Panc1 (cell line): ENCODE results near the gene HMCN2. TPM values are rescaled to one million over a fixed set of nuclear protein-coding genes. Genes with fewer than 3 reads are reported as not detected.

Experiments
- ATAC-seq: fragments of 200-7000 bp; cut with Tn5 transposase; 2 replicates; pipeline ENCODE4 v1.9.1; 2020; ENCODE audit warnings: mild to moderate bottlenecking, moderate library complexity
- BruUV-seq: library from RNA; stranded (reverse); fragments of 400-500 nt; replicated peaks from 2 replicates; lab custom pipeline; 2021; lab: Mats Ljungman, UMichigan
- CTCF ChIA-PET: fragments of 300-600 bp; sonication (Branson Sonifier 250); formaldehyde crosslinking; loops from one replicate; lab custom pipeline; 2022; ENCODE audit warnings: antibody characterized with exemption; lab: Charles Lee
- POLR2A ChIA-PET: fragments of 300-600 bp; sonication (Branson Sonifier 250); formaldehyde crosslinking; loops from one replicate; lab custom pipeline; 2022; ENCODE audit warnings: antibody characterized with exemption; lab: Charles Lee
- DNase-seq: peaks from one replicate; pipeline ENCODE4 v3.0.0-alpha.2; 2010; ENCODE audit warnings: low read depth, low spot score
- H3K27ac ChIP-seq: 2 replicates; pipeline ENCODE4 v1.5.1; 2011; ENCODE audit warnings: mild to moderate bottlenecking, low read length, inconsistent platforms
- H3K27me3 ChIP-seq: fragments of 200-500 bp; sonication (Bioruptor generic); 2 replicates; pipeline ENCODE4 v1.6.0; 2014; ENCODE audit warnings: low read length, inconsistent platforms; ENCODE audit not compliant: control insufficient read depth, insufficient read depth
- H3K36me3 ChIP-seq: fragments of 200-500 bp; sonication (Bioruptor generic); 2 replicates; pipeline ENCODE4 v1.5.1; 2014; ENCODE audit warnings: inconsistent platforms, mild to moderate bottlenecking, low read length, moderate library complexity; ENCODE audit not compliant: control insufficient read depth, insufficient read depth
- H3K4me1 ChIP-seq: 2 replicates; pipeline ENCODE4 v1.5.1; 2011; ENCODE audit warnings: inconsistent platforms, mild to moderate bottlenecking, low read length, moderate library complexity; ENCODE audit not compliant: control insufficient read depth, insufficient read depth
- H3K4me3 ChIP-seq, 2 experiments: 2 replicates each; pipeline ENCODE4 v1.5.1; 2011 to 2012; ENCODE audit warnings: low read depth in 2 of 2, low read length in 2 of 2, mild to moderate bottlenecking in 2 of 2, inconsistent platforms in 1 of 2, moderate library complexity in 1 of 2
- H3K9me3 ChIP-seq: fragments of 200-500 bp; sonication (Bioruptor generic); 2 replicates; pipeline ENCODE4 v1.5.1; 2014; ENCODE audit warnings: low read depth, mild to moderate bottlenecking, inconsistent platforms, low read length, moderate library complexity; ENCODE audit not compliant: control insufficient read depth, insufficient read depth
- POLR2AphosphoS5 ChIP-seq: IDR thresholded peaks from 2 replicates; pipeline ENCODE4 v1.6.1; 2012; ENCODE audit warnings: mild to moderate bottlenecking, low read depth, low read length, moderate library complexity
- REST ChIP-seq, 2 experiments: IDR thresholded peaks; 2 replicates each; pipeline ENCODE4 v1.6.1; 2011 to 2012; ENCODE audit warnings: low read depth in 2 of 2, control low read depth in 1 of 2, low read length in 1 of 2, mild to moderate bottlenecking in 1 of 2, moderate library complexity in 1 of 2; ENCODE audit not compliant: insufficient read depth in 1 of 2
- SIN3A ChIP-seq: IDR thresholded peaks from 2 replicates; pipeline ENCODE4 v1.6.1; 2012; ENCODE audit warnings: low read depth, mild to moderate bottlenecking, low read length, moderate library complexity, borderline replicate concordance; ENCODE audit not compliant: insufficient read depth
- TCF7L2 ChIP-seq: IDR thresholded peaks from 2 replicates; pipeline ENCODE4 v1.6.1; 2011; ENCODE audit warnings: mild to moderate bottlenecking, low read depth, low read length, inconsistent platforms
- in situ Hi-C: cut with HindIII; loops from 2 replicates; pipeline ENCODE4 v1.10.0; 2016; ENCODE audit warnings: low sequenced_read_pairs, low pct_unique_long_range_greater_than_20kb
- intact Hi-C: fragments of 100-400 bp; cut with micrococcal nuclease; formaldehyde crosslinking; loops from one replicate; pipeline ENCODE4 v1.10.0; 2022; ENCODE audit not compliant: unreplicated experiment
- total RNA-seq: library from RNA; stranded (reverse); gene quantifications from one replicate; pipeline ENCODE4 v1.2.1, GENCODE V29; 2021; ENCODE audit not compliant: unreplicated experiment
- TF ChIP-seq, protein P1 (sequence below): fragments of 450-650 bp; IDR thresholded peaks from 2 replicates; pipeline ENCODE4 v1.5.1; 2017; ENCODE audit warnings: mild to moderate bottlenecking

Gene HMCN2
- total RNA-seq, 1 experiment from 2014 or later, result 0.05 TPM

- intact Hi-C loops (no loop called here), in situ Hi-C loops (no loop called here)
- ChIA-PET CTCF (no interaction called here), POLR2A (no interaction called here)
- no peak for ATAC-seq
- Histone ChIP-seq H3K27ac (no peak overlapping the region), H3K9me3 (no peaks in the 10 kb centered on the region), H3K36me3 (no peaks in the 10 kb centered on the region), H3K4me3 (no peak overlapping the region), H3K27me3 (no peaks in the 10 kb centered on the region), H3K4me1 (no peaks in the 10 kb centered on the region)
- BruUV-seq, result no TSS peak
- no peak for TF ChIP-seq POLR2AphosphoS5
- TF ChIP-seq REST (IDR thresholded peaks at IDR 0.05; ENCODE audit: insufficient read depth in 1 of 2, low read depth in 2 of 2, low read length in 1 of 2), result no peak
- TF ChIP-seq SIN3A, result no peak
- no peak for DNase-seq
Measured at GRCh38 chr9:130467316-130467715, 201.8 kb downstream of the HMCN2 start.

- TF ChIP-seq, protein P1, sequence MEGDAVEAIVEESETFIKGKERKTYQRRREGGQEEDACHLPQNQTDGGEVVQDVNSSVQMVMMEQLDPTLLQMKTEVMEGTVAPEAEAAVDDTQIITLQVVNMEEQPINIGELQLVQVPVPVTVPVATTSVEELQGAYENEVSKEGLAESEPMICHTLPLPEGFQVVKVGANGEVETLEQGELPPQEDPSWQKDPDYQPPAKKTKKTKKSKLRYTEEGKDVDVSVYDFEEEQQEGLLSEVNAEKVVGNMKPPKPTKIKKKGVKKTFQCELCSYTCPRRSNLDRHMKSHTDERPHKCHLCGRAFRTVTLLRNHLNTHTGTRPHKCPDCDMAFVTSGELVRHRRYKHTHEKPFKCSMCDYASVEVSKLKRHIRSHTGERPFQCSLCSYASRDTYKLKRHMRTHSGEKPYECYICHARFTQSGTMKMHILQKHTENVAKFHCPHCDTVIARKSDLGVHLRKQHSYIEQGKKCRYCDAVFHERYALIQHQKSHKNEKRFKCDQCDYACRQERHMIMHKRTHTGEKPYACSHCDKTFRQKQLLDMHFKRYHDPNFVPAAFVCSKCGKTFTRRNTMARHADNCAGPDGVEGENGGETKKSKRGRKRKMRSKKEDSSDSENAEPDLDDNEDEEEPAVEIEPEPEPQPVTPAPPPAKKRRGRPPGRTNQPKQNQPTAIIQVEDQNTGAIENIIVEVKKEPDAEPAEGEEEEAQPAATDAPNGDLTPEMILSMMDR, result no peak
- no peak for TF ChIP-seq REST (IDR thresholded peaks at IDR 0.05; ENCODE audit: insufficient read depth in 1 of 2, low read depth in 2 of 2, low read length in 1 of 2)
- TF ChIP-seq TCF7L2, result no peak
- POLR2A ChIA-PET, result no interaction called here
- Histone ChIP-seq H3K9me3 (no peaks in the 10 kb centered on the region), H3K27me3 (no peaks in the 10 kb centered on the region), H3K36me3 (no peaks in the 10 kb centered on the region), H3K4me3 (no peak overlapping the region), H3K4me1 (no peaks in the 10 kb centered on the region), H3K27ac (no peak overlapping the region)
- in situ Hi-C loops (no loop called here), intact Hi-C loops (no loop called here)
- DNase-seq, result no peak
- CTCF ChIA-PET, result no interaction called here
- no peak for ATAC-seq
- no TSS peak for BruUV-seq
Measured at GRCh38 chr9:130468566-130468965, 203.0 kb downstream of the HMCN2 start.
